Mesendoderm (in vitro differentiated cells): Measurements from ENCODE around the gene OR52B4.
"Not testable (repeated sequence)": the region's sequence is repeated elsewhere in the genome, so short reads cannot be mapped to it uniquely, and the experiment has no call there.

ENCODE experiments used
- DNase-seq: peaks from one replicate; pipeline ENCODE4 v3.0.0; 2013
- H2AK5ac ChIP-seq: 2 replicates; pipeline ENCODE4 v1.6.1; 2013; ENCODE audit warnings: low read length, inconsistent platforms
- H2BK120ac ChIP-seq: 2 replicates; pipeline ENCODE4 v1.6.1; 2013; ENCODE audit warnings: low read depth, mild to moderate bottlenecking, low read length, moderate library complexity, mixed read lengths
- H2BK15ac ChIP-seq: replicated peaks from 2 replicates; pipeline ENCODE4 v1.6.1; 2013; ENCODE audit warnings: low read depth, mild to moderate bottlenecking, moderate library complexity
- H2BK5ac ChIP-seq: 2 replicates; pipeline ENCODE4 v1.6.1; 2013; ENCODE audit warnings: low read length, inconsistent platforms
- H3K18ac ChIP-seq: 2 replicates; pipeline ENCODE4 v1.6.1; 2013; ENCODE audit warnings: mild to moderate bottlenecking, low read length, mixed read lengths
- H3K23ac ChIP-seq: one replicate; pipeline ENCODE4 v1.6.1; 2013; ENCODE audit warnings: low read length
- H3K27ac ChIP-seq: 2 replicates; pipeline ENCODE4 v1.5.1; 2013; ENCODE audit warnings: low read depth, mild to moderate bottlenecking, inconsistent platforms, low read length, moderate library complexity
- H3K27me3 ChIP-seq: 2 replicates; pipeline ENCODE4 v1.6.1; 2013; ENCODE audit warnings: low read length, control low read depth, mild to moderate bottlenecking, inconsistent platforms; ENCODE audit not compliant: insufficient read depth, poor library complexity
- H3K36me3 ChIP-seq: 2 replicates; pipeline ENCODE4 v1.6.1; 2013; ENCODE audit warnings: low read length, inconsistent platforms; ENCODE audit not compliant: control insufficient read depth, insufficient read depth
- H3K4ac ChIP-seq: one replicate; pipeline ENCODE4 v1.6.1; 2013; ENCODE audit warnings: low read depth, mild to moderate bottlenecking, low read length, moderate library complexity
- H3K4me1 ChIP-seq: 2 replicates; pipeline ENCODE4 v1.6.1; 2013; ENCODE audit warnings: low read depth, low read length, inconsistent platforms; ENCODE audit not compliant: control insufficient read depth
- H3K4me2 ChIP-seq: 2 replicates; pipeline ENCODE4 v1.6.1; 2013; ENCODE audit warnings: low read length
- H3K4me3 ChIP-seq: 2 replicates; pipeline ENCODE4 v1.5.1; 2013; ENCODE audit warnings: mild to moderate bottlenecking, low read length
- H3K56ac ChIP-seq: one replicate; pipeline ENCODE4 v1.6.1; 2013; ENCODE audit warnings: low read length
- H3K79me1 ChIP-seq: 2 replicates; pipeline ENCODE4 v1.6.1; 2013; ENCODE audit warnings: low read length, inconsistent platforms
- H3K79me2 ChIP-seq: 2 replicates; pipeline ENCODE4 v1.6.1; 2013; ENCODE audit warnings: mild to moderate bottlenecking, low read length; ENCODE audit not compliant: control insufficient read depth, insufficient read depth
- H3K9ac ChIP-seq: 2 replicates; pipeline ENCODE4 v1.6.1; 2013; ENCODE audit warnings: low read length, inconsistent platforms
- H4K5ac ChIP-seq: one replicate; pipeline ENCODE4 v1.6.1; 2013; ENCODE audit warnings: low read length
- H4K8ac ChIP-seq: one replicate; pipeline ENCODE4 v1.6.1; 2013; ENCODE audit warnings: low read depth, mild to moderate bottlenecking, control low read depth, low read length, moderate library complexity
- WGBS: extraction: QIAGEN DNeasy Blood & Tissue Kit; methylation state at CpG from one replicate; pipeline ENCODE4 v1.1.7; 2013; ENCODE audit warnings: low lambda C conversion rate, missing lambda C conversion rate; ENCODE audit not compliant: insufficient coverage; ENCODE audit errors: extremely low coverage; 5-methylcytosine and 5-hydroxymethylcytosine counted together

The OR52B4 gene

DNA sequence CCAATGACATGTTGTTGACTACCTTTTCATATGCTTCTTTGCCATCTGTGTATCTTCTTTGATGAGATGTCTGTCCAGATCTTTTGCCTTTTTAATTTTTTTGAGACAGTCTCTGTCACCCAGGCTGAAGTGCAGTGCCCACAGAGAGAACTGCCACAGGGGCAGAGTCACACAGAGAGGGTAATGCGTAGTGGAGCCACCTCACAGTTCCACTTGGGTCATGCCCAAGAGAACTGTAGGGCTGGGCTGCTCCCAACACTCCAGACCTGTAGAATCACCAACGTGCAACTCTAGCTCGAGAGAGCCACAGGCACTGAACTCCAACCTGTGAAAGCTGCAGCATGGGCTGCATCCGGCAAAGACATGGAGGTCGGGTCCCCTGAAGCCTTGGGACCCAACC lies 20.0 kb downstream of the OR52B4 start:
- not testable (repeated sequence) for H3K23ac ChIP-seq, H4K5ac ChIP-seq, H3K4me1 ChIP-seq, H2BK5ac ChIP-seq, H3K79me2 ChIP-seq, H3K79me1 ChIP-seq, H3K4me2 ChIP-seq, H3K56ac ChIP-seq, H3K36me3 ChIP-seq, H4K8ac ChIP-seq, H2BK15ac ChIP-seq, DNase-seq, H3K4me3 ChIP-seq, H3K27ac ChIP-seq, H2AK5ac ChIP-seq, H3K27me3 ChIP-seq, H3K4ac ChIP-seq, H3K9ac ChIP-seq, H2BK120ac ChIP-seq, H3K18ac ChIP-seq
- WGBS: no CpG with 5 or more reads among the region's 5 CpGs

DNA sequence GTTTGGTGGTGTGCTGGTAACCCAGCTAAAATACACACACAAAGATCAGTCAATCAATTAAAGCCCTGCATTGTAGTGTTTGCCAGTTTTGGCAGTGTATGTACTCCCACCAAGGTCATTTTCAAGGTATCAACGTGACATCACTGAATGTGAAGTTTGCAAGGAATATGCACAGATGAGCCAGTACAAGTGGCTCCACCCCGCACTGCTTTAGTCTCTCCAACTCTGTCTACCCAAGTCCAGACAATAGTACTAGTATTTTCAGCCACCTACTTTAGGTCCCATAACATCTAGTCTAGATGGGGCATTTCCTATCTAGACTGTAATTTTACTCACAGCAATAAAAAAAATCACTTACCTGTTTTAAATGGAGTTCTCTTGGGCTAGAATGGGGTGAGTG lies 22.8 kb downstream of the OR52B4 start:
- WGBS: no CpG with 5 or more reads among the region's 2 CpGs
- H3K36me3 ChIP-seq, H3K27me3 ChIP-seq, H3K4me1 ChIP-seq, H3K56ac ChIP-seq, H3K4me3 ChIP-seq, DNase-seq, H2BK120ac ChIP-seq, H3K18ac ChIP-seq, H3K23ac ChIP-seq, H2BK15ac ChIP-seq, H3K27ac ChIP-seq, H2AK5ac ChIP-seq, H4K5ac ChIP-seq, H2BK5ac ChIP-seq, H3K79me2 ChIP-seq, H4K8ac ChIP-seq, H3K4ac ChIP-seq, H3K79me1 ChIP-seq, H3K9ac ChIP-seq, H3K4me2 ChIP-seq: not testable (repeated sequence)

DNA sequence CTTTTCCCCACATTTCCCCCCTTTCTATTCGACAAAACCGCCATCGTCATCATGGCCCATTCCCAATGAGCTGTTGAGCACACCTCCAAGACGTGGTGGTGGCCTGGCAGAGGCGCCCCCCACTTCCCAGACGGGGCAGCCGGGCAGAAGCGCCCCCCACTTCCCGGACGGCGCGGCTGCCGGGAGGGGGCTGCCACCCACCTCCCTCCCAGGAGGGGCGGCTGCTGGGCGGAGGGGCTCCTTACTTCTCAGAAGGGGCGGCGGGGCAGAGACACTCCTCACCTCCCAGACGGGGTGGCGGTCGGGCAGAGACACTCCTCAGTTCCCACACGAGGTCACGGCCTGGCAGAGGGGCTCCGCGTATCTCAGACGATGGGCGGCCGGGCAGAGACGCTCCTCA lies 33.8 kb downstream of the OR52B4 start:
- H3K4me3 ChIP-seq, H3K4ac ChIP-seq, H3K9ac ChIP-seq, H4K8ac ChIP-seq, H2AK5ac ChIP-seq, H3K36me3 ChIP-seq, H3K27ac ChIP-seq, H4K5ac ChIP-seq, H3K4me1 ChIP-seq, H2BK5ac ChIP-seq, H3K79me1 ChIP-seq, H3K56ac ChIP-seq, DNase-seq, H2BK120ac ChIP-seq, H2BK15ac ChIP-seq, H3K79me2 ChIP-seq, H3K4me2 ChIP-seq, H3K23ac ChIP-seq, H3K27me3 ChIP-seq, H3K18ac ChIP-seq: not testable (repeated sequence)
- no CpG with 5 or more reads among the region's 28 CpGs for WGBS
